SK-N-SH treated with all-trans-retinoic acid at 6 μM for 48 hours (cell line): ENCODE results near the gene PTPRC.

Experiments
- ARNTL ChIP-seq: fragments of 450-650 bp; formaldehyde crosslinking; IDR thresholded peaks from 2 replicates; pipeline ENCODE4 v1.5.0; 2020; ENCODE audit warnings: low read depth, mild to moderate bottlenecking, moderate library complexity, borderline replicate concordance
- CSRNP3 ChIP-seq: fragments of 250-450 bp; sonication (Bioruptor Pico); IDR thresholded peaks from 2 replicates; pipeline ENCODE4 v1.5.1; 2021; ENCODE audit warnings: mild to moderate bottlenecking, moderate library complexity
- ESRRG ChIP-seq: fragments of 250-450 bp; sonication (Bioruptor Pico); IDR thresholded peaks from 2 replicates; pipeline ENCODE4 v1.6.1; 2021; ENCODE audit warnings: mild to moderate bottlenecking
- PATZ1 ChIP-seq: fragments of 250-450 bp; sonication (Bioruptor Pico); IDR thresholded peaks from 2 replicates; pipeline ENCODE4 v1.8.0; 2020; ENCODE audit warnings: mild to moderate bottlenecking, moderate library complexity, borderline replicate concordance
- RARB ChIP-seq: fragments of 250-450 bp; sonication (Bioruptor Pico); IDR thresholded peaks from 2 replicates; pipeline ENCODE4 v1.8.0; 2021; ENCODE audit warnings: mild to moderate bottlenecking, moderate library complexity
- SNAI2 ChIP-seq: fragments of 250-450 bp; sonication (Bioruptor Pico); IDR thresholded peaks from 2 replicates; pipeline ENCODE4 v1.5.0; 2020; ENCODE audit warnings: mild to moderate bottlenecking, moderate library complexity
- TCF4 ChIP-seq: fragments of 250-450 bp; sonication (Bioruptor Pico); IDR thresholded peaks from 2 replicates; pipeline ENCODE4 v1.8.0; 2021; ENCODE audit warnings: mild to moderate bottlenecking, moderate library complexity, borderline replicate concordance
- TOX ChIP-seq: fragments of 250-450 bp; sonication (Bioruptor Pico); IDR thresholded peaks from 2 replicates; pipeline ENCODE4 v1.8.0; 2021; ENCODE audit warnings: mild to moderate bottlenecking, moderate library complexity, borderline replicate concordance
- ZFP3 ChIP-seq: fragments of 250-450 bp; sonication (Bioruptor Pico); IDR thresholded peaks from 2 replicates; pipeline ENCODE4 v1.5.0; 2020; ENCODE audit warnings: mild to moderate bottlenecking, moderate library complexity
- ZFP30 ChIP-seq: fragments of 450-650 bp; formaldehyde crosslinking; IDR thresholded peaks from 2 replicates; pipeline ENCODE4 v1.5.0; 2022; ENCODE audit warnings: mild to moderate bottlenecking, moderate library complexity
- ZNF565 ChIP-seq: fragments of 450-650 bp; formaldehyde crosslinking; conservative IDR thresholded peaks from 2 replicates; pipeline ENCODE4 v1.5.0; 2020; ENCODE audit warnings: low read depth, mild to moderate bottlenecking, moderate library complexity

- TF ChIP-seq CSRNP3 (CRISPR knock-in tag), result no peak
- TF ChIP-seq TCF4 (CRISPR knock-in tag), result no peak
- no peak for TF ChIP-seq TOX (CRISPR knock-in tag)
- TF ChIP-seq ZNF565, result no peak
- TF ChIP-seq ZFP3 (CRISPR knock-in tag), result no peak
- TF ChIP-seq PATZ1 (CRISPR knock-in tag), result no peak
- no peak for TF ChIP-seq ARNTL (CRISPR knock-in tag)
- no peak for TF ChIP-seq ESRRG (CRISPR knock-in tag)
- no peak for TF ChIP-seq ZFP30 (CRISPR knock-in tag)
- no peak for TF ChIP-seq SNAI2
- no peak for TF ChIP-seq RARB (CRISPR knock-in tag)
Measured at GRCh38 chr1:198726455-198726854, 87.6 kb downstream of the PTPRC start.
